Right kidney (tissue), 9 donors: ENCODE measurements around the gene CDH4.
A peak's percentile ranks its signal among the peaks of the same experiment; 100 is the strongest.

Experiments
- DNase-seq: peaks from one replicate; pipeline ENCODE4 v3.0.0-alpha.2; 2016
- long read RNA-seq, 8 donors: transcript quantifications; one replicate each; lab custom pipeline, GENCODE V29; 2026

The CDH4 gene
- long read RNA-seq, donor 1, partial matches to known transcripts = 5 of 5 reads
- long read RNA-seq, donor 1, other reads (novel, unspliced or antisense) = 0 of 5 reads
- long read RNA-seq, donor 2 = 0 reads
- long read RNA-seq, donor 3 = 0 reads
- long read RNA-seq, donor 4 = 0 reads
- long read RNA-seq, donor 5, partial matches to known transcripts = 5 of 5 reads
- long read RNA-seq, donor 5, other reads (novel, unspliced or antisense) = 0 of 5 reads
- long read RNA-seq, donor 6 = 0 reads
- long read RNA-seq, donor 7 = 0 reads
- long read RNA-seq, donor 8 = 0 reads

GRCh38 chr20:61251529-61252393 lies at the start of gene CDH4:
TSS of gene CDH4 (plus strand) at chr20:61252261.
- peak; percentile 52 for DNase-seq

GRCh38 chr20:61203320-61203719 lies 48.7 kb upstream of the CDH4 start:
- no peak for DNase-seq

- DNase-seq = no peak
Observed at GRCh38 chr20:61204206-61204605, 47.9 kb upstream of the CDH4 start.

DNA sequence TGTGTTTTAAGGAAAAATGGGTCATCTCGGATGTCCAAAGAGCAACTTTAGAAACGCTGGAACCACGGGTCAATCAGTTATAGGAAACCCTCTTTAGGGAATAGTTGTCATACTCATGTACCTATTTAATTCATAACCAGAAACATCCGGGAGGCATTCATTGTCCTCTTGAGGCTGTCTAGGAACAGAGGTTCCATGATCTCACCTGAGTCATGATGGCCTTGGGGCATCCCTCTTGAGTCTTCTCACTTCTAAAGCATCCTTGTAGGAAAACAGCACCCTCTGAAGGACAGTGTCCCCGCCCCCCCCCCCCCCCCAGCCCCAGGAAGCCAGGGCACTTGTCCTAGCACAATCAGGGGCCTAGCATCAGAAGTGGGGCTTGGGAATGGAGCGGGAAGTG lies 46.3 kb upstream of the CDH4 start:
- DNase-seq = no peak

GRCh38 chr20:61210862-61211261 lies 41.2 kb upstream of the CDH4 start:
- no peak for DNase-seq

DNA sequence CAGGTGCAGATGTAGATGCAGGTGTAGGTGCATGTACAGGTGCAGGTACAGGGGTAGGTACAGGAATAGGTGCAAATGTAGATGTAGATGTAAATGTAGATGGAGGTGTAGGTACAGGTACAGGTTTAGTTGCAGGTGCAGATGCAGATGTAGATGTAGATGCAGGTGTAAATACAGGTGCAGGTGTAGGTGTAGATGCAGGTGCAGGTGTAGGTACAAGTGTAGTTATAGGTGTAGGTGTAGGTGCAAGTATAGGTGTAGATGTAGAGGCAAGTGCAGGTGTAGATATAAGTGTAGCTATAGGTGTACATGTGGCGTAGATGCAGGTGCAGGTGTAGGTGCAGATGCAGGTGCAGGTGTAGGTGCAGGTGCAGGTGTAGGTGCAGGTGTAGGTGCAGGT lies 34.2 kb upstream of the CDH4 start:
- DNase-seq = no peak

DNA sequence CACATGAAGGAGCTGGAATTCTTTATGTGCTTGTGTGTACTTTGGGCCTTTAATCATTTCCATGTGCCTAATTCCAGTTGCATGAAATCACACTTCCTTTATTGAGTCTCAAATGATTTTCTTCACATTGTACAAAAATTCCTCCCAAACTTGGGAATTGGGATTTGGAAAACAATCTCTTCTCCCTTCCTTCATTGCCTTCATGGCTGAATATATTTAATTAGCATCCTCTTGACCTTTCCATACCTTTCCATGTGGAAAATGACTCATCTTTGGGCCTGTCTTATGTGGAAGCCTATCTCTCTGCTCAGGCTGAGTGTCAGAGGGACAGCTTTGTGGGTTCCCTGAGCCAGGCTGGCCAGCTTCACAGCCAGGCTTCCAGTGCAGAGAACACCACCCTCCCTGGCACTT lies 33.0 kb upstream of the CDH4 start:
- DNase-seq = no peak

- DNase-seq = no peak
Observed at GRCh38 chr20:61220131-61220530, 31.9 kb upstream of the CDH4 start.

DNA sequence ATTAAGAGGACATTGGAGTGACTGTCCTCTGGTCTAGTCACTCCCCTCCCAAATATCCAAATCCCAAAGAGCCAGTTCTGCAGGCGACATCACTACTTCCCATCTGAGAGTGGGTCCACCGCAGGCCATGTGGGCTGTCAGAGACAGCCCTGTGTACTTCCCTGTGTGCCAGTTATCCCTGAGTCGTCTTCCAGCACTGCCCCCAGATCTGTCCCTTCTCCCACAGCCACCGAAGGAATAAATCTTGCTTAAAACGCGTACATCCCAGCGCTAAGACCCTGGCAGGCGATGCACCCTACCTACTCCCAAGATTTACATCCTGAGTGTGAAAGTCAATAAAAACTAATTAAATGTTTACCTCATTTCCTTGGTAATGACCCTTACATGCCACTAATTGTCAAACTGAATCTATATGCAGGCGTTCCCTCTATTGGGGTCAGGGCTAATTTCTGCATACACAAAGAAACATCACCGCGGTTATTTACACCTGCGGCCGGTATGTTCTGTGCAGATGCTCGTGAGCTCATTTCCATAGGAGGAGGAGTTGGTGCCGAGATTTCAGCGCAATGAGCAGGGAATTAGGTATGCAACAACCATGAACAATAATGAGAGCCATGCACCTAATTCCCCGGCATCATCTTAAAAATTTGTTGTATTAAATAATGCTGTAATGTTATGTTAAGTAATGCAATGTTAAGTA lies 31.3 kb upstream of the CDH4 start:
- DNase-seq = no peak

DNA sequence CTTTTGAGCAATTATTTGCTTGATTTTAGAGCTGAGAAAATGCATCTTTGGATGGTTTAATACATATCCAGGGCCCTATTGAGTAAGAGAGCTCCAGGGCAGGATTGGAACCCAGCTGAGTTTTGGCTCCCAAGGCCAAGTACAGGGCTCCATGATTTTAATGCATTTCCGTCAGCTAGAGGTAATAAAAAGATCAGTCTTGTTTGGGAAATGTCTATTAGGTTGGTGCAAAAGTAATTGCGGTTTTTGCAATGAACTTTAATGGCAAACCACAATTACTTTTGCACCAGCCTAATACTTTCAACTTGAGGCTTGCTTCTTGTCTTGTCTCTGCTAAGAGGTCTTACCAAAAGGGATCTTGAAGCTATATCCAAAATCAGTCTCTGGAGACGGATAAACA lies 29.4 kb upstream of the CDH4 start:
- no peak for DNase-seq

DNA sequence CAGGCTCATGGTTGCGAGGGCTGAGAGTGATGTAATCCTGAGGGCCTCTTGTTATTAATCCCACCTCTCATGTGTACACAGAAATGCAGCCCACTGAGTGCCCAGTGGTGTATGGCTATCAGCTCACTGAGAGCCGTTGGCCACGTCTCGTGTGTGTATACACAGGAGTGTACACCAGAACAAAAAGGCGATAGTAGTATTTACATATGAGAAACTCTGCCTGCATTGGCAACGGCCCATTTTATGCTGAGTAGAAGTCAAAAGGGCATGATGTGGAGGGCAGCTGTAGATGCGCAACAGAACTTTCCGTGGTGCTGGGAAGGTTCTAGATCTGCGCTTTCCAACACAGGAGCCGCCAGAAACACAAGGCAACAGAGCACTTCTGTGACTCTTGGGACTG lies 28.9 kb upstream of the CDH4 start:
- no peak for DNase-seq

DNA sequence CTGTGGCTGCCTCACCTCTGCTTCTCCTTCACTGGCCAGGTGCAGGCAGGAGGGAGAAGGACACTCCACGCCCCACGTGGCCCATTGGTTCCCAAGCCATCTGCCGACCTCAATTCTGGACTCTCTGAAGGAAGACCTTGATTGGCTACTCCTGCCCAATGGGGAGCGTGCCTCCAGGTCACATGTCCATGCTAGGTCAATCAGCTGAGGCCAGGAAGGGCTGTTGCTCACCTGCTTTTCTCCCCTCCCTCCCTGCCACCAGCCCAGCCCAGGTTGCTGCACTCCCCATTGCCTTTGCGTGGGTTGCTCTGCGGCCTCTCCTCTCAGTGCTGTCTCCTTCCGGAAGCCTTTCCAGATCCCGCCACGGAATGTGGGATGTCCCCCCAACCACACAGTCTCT lies 21.9 kb upstream of the CDH4 start:
- no peak for DNase-seq

GRCh38 chr20:61233590-61233989 lies 18.5 kb upstream of the CDH4 start:
- DNase-seq = no peak

GRCh38 chr20:61234224-61234890 lies 17.7 kb upstream of the CDH4 start:
- DNase-seq = no peak

DNA sequence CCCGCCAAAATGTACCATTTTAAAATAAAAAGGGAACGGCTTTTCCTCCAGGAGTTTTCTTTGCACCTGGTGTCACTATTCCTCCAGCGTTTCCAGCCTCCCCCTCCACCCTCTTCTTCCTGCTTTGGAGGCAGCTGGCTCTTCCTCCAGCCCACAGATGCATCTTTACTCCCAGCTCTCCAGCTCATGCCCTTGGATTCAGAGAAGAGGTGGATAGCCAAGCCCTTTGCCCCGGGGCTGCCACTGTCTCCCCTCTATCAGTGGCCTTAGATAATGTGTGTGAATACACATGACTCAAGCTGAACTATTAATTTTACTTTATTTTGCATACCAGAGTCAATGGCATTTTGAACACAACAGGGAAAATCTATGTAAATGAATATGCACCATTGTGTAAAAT lies 15.3 kb upstream of the CDH4 start:
- no peak for DNase-seq

DNA sequence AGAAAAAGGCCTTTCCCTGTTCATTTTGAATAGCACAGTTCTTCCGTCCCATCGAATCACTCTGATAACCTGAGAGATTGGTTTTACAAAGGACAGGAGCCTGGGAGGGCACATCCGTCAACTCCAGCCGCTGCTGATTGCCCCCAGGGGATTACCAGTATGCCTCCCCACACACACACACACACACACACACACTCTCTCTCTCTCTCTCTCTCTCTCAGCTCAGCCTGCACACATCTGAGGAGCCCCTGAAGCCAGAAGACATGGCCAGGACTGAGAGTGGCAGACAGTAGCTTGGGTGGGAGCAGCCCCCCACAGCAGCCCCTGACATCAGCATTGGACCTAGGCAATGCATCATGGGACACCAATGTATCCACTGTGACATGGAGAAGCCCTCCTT lies 13.2 kb upstream of the CDH4 start:
- no peak for DNase-seq

DNA sequence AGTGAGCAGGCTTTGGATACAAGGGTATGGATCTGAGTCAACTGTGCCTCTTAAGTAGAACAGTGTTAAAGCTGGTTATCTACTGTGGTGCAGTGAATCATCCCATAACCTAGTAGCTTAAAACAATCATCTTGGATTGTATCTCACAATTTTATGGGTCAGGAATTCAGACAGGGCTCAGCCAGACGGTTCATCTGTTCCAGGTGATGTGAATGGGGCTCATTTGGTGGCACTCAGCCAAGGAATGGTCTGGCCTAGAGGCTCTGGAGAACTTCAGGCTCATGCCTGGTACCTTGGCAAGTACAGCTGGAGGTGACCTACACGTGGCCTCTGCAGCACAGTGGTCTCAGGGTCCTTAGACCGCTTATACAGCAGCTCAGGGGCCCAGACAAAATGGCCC lies 11.2 kb upstream of the CDH4 start:
- DNase-seq = no peak

DNA sequence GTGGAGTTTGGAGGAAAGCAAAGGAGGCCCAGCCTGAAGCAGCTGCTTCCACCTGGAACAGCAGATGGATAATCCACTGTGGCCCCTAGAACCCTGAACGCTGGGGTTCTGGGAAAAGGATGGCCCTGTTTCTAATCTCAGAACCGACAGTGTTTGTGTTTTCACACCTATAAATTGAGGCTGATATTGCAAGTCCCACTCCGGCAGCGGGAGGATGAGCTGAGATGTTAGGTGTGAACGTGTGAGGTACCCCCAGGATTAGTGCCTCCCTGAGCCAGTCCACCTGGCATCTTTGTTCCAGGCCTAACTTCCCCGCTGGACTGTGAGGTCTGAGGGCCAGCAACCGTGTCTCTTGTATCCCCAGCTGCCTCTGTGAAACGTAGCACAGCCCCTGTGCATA lies 7.8 kb upstream of the CDH4 start:
- DNase-seq = no peak

DNA sequence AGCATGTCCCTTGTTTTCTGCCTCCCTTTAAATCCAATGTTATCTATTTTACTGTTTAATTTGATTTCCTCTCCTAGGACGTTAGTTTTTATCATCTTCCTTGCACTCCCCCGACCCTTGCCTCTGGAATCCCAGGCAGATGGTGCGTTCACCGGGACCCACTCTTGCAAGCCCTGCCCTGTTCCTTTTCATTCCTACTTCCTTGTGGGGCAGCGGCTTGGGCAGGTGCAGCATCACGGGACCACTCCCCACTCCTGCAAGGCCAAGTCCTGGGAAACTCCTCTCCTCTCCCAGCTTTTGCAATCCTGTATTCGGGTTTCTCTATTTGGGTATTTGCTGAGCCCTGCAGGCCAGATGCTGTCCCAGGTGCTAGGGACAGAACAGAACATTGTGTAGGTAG lies 5.8 kb upstream of the CDH4 start:
- DNase-seq = no peak

GRCh38 chr20:61249626-61250025 lies 2.4 kb upstream of the CDH4 start:
- DNase-seq = no peak

- peak; percentile 71 for DNase-seq
Observed at GRCh38 chr20:61252601-61253263, 671 bp downstream of the CDH4 start.

- DNase-seq = no peak
Observed at GRCh38 chr20:61253264-61253639, 1.2 kb downstream of the CDH4 start.
